Activated naive CD4-positive, alpha-beta T cell treated with anti-CD3 and anti-CD28 coated beads, Interleukin-2, amount 50 U/mL, for 24 hours (primary cell): ENCODE measurements around the gene CYLD.

Experiments
- H3K27ac Mint-ChIP-seq: one replicate; pipeline ENCODE4 v1.8.0; 2021; ENCODE audit warnings: mild to moderate bottlenecking, mixed read lengths
- H3K27me3 Mint-ChIP-seq: one replicate; pipeline ENCODE4 v1.8.0; 2021; ENCODE audit warnings: mixed read lengths
- H3K36me3 Mint-ChIP-seq: one replicate; pipeline ENCODE4 v1.8.0; 2021; ENCODE audit warnings: mixed read lengths
- H3K4me1 Mint-ChIP-seq: one replicate; pipeline ENCODE4 v1.8.0; 2021; ENCODE audit warnings: mixed read lengths
- H3K4me3 Mint-ChIP-seq: one replicate; pipeline ENCODE4 v1.8.0; 2021; ENCODE audit warnings: mild to moderate bottlenecking, mixed read lengths
- H3K9me3 Mint-ChIP-seq: one replicate; pipeline ENCODE4 v1.8.0; 2021; ENCODE audit warnings: mixed read lengths

The CYLD gene

GRCh38 chr16:50833929-50834328, 92.0 kb downstream of the CYLD start:
- Mint-ChIP-seq H3K27me3 (peaks cover 5% of the 10 kb centered on the region), H3K36me3 (no peaks in the 10 kb centered on the region), H3K4me3 (no peak overlapping the region), H3K9me3 (no peaks in the 10 kb centered on the region), H3K27ac (no peak overlapping the region), H3K4me1 (no peaks in the 10 kb centered on the region)

GRCh38 chr16:50834701-50835100, 92.8 kb downstream of the CYLD start:
- no peak overlapping the region for H3K4me3 Mint-ChIP-seq
- no peaks in the 10 kb centered on the region for H3K9me3 Mint-ChIP-seq
- H3K27me3 Mint-ChIP-seq, result peaks cover under 1% of the 10 kb centered on the region
- H3K27ac Mint-ChIP-seq, result no peak overlapping the region
- no peaks in the 10 kb centered on the region for H3K4me1 Mint-ChIP-seq
- H3K36me3 Mint-ChIP-seq, result no peaks in the 10 kb centered on the region

- Mint-ChIP-seq H3K9me3 (no peaks in the 10 kb centered on the region), H3K4me3 (no peak overlapping the region), H3K36me3 (no peaks in the 10 kb centered on the region), H3K27ac (no peak overlapping the region), H3K4me1 (peaks cover 3% of the 10 kb centered on the region), H3K27me3 (no peaks in the 10 kb centered on the region)
These were observed 93.6 kb downstream of the CYLD start for GRCh38 chr16:50835358-50836060.

- Mint-ChIP-seq H3K27me3 (no peaks in the 10 kb centered on the region), H3K4me1 (peaks cover 3% of the 10 kb centered on the region), H3K4me3 (no peak overlapping the region), H3K9me3 (no peaks in the 10 kb centered on the region), H3K27ac (no peak overlapping the region), H3K36me3 (no peaks in the 10 kb centered on the region)
These were observed 94.3 kb downstream of the CYLD start for GRCh38 chr16:50836121-50836621.

- H3K27ac Mint-ChIP-seq, result no peak overlapping the region
- no peaks in the 10 kb centered on the region for H3K36me3 Mint-ChIP-seq
- no peak overlapping the region for H3K4me3 Mint-ChIP-seq
- H3K27me3 Mint-ChIP-seq, result no peaks in the 10 kb centered on the region
- H3K4me1 Mint-ChIP-seq, result peaks cover 3% of the 10 kb centered on the region
- H3K9me3 Mint-ChIP-seq, result no peaks in the 10 kb centered on the region
These were observed 95.4 kb downstream of the CYLD start for GRCh38 chr16:50837324-50837723.

GRCh38 chr16:50838165-50838564, 96.3 kb downstream of the CYLD start:
- Mint-ChIP-seq H3K36me3 (no peaks in the 10 kb centered on the region), H3K27me3 (no peaks in the 10 kb centered on the region), H3K4me3 (no peak overlapping the region), H3K9me3 (no peaks in the 10 kb centered on the region), H3K27ac (no peak overlapping the region), H3K4me1 (peaks cover 3% of the 10 kb centered on the region)

- no peaks in the 10 kb centered on the region for H3K36me3 Mint-ChIP-seq
- peaks cover 3% of the 10 kb centered on the region for H3K4me1 Mint-ChIP-seq
- no peak overlapping the region for H3K27ac Mint-ChIP-seq
- H3K9me3 Mint-ChIP-seq, result no peaks in the 10 kb centered on the region
- no peak overlapping the region for H3K4me3 Mint-ChIP-seq
- no peaks in the 10 kb centered on the region for H3K27me3 Mint-ChIP-seq
These were observed 97.0 kb downstream of the CYLD start for GRCh38 chr16:50838885-50839284.

- Mint-ChIP-seq H3K27ac (no peak overlapping the region), H3K36me3 (no peaks in the 10 kb centered on the region), H3K4me3 (no peak overlapping the region), H3K27me3 (no peaks in the 10 kb centered on the region), H3K9me3 (no peaks in the 10 kb centered on the region), H3K4me1 (peaks cover 3% of the 10 kb centered on the region)
These were observed 97.5 kb downstream of the CYLD start for GRCh38 chr16:50839356-50839755.

GRCh38 chr16:50839920-50840729, 98.2 kb downstream of the CYLD start:
- Mint-ChIP-seq H3K4me3 (peak overlapping the region; percentile 64), H3K9me3 (no peaks in the 10 kb centered on the region)

GRCh38 chr16:50841081-50841886, 99.4 kb downstream of the CYLD start:
- no peaks in the 10 kb centered on the region for H3K36me3 Mint-ChIP-seq
- peak overlapping the region; percentile 78 for H3K4me3 Mint-ChIP-seq
- H3K27me3 Mint-ChIP-seq, result no peaks in the 10 kb centered on the region
- H3K9me3 Mint-ChIP-seq, result no peaks in the 10 kb centered on the region
- peaks cover 3% of the 10 kb centered on the region for H3K4me1 Mint-ChIP-seq
- H3K27ac Mint-ChIP-seq, result peak overlapping the region; percentile 24

More at GRCh38 chr16:50839920-50840729, 98.2 kb downstream of the CYLD start:
- H3K27ac Mint-ChIP-seq, result no peak overlapping the region
- no peaks in the 10 kb centered on the region for H3K36me3 Mint-ChIP-seq
- H3K27me3 Mint-ChIP-seq, result no peaks in the 10 kb centered on the region
- peaks cover 3% of the 10 kb centered on the region for H3K4me1 Mint-ChIP-seq

GRCh38 chr16:50842013-50842505, 100.2 kb downstream of the CYLD start:
- peak overlapping the region; percentile 78 for H3K4me3 Mint-ChIP-seq
- H3K36me3 Mint-ChIP-seq, result no peaks in the 10 kb centered on the region
- H3K9me3 Mint-ChIP-seq, result no peaks in the 10 kb centered on the region
- peaks cover 3% of the 10 kb centered on the region for H3K4me1 Mint-ChIP-seq
- no peaks in the 10 kb centered on the region for H3K27me3 Mint-ChIP-seq
- H3K27ac Mint-ChIP-seq, result peak overlapping the region; percentile 24

GRCh38 chr16:50842589-50842988, 100.7 kb downstream of the CYLD start:
- no peak overlapping the region for H3K27ac Mint-ChIP-seq
- H3K4me1 Mint-ChIP-seq, result peaks cover 3% of the 10 kb centered on the region
- H3K27me3 Mint-ChIP-seq, result no peaks in the 10 kb centered on the region
- no peaks in the 10 kb centered on the region for H3K36me3 Mint-ChIP-seq
- no peak overlapping the region for H3K4me3 Mint-ChIP-seq
- H3K9me3 Mint-ChIP-seq, result no peaks in the 10 kb centered on the region

GRCh38 chr16:50844840-50845239, 103.0 kb downstream of the CYLD start:
- H3K9me3 Mint-ChIP-seq, result no peaks in the 10 kb centered on the region
- no peak overlapping the region for H3K27ac Mint-ChIP-seq
- H3K4me3 Mint-ChIP-seq, result no peak overlapping the region
- no peaks in the 10 kb centered on the region for H3K36me3 Mint-ChIP-seq
- no peaks in the 10 kb centered on the region for H3K27me3 Mint-ChIP-seq
- peaks cover 3% of the 10 kb centered on the region for H3K4me1 Mint-ChIP-seq

- no peaks in the 10 kb centered on the region for H3K27me3 Mint-ChIP-seq
These were observed 103.4 kb downstream of the CYLD start for GRCh38 chr16:50845296-50845695.

GRCh38 chr16:50846511-50846910, 104.6 kb downstream of the CYLD start:
- Mint-ChIP-seq H3K9me3 (no peaks in the 10 kb centered on the region), H3K27me3 (no peaks in the 10 kb centered on the region), H3K4me3 (no peak overlapping the region), H3K36me3 (no peaks in the 10 kb centered on the region), H3K4me1 (no peaks in the 10 kb centered on the region), H3K27ac (no peak overlapping the region)

More at GRCh38 chr16:50845296-50845695, 103.4 kb downstream of the CYLD start:
- no peaks in the 10 kb centered on the region for H3K9me3 Mint-ChIP-seq
- peaks cover 2% of the 10 kb centered on the region for H3K4me1 Mint-ChIP-seq
- H3K4me3 Mint-ChIP-seq, result no peak overlapping the region
- H3K36me3 Mint-ChIP-seq, result no peaks in the 10 kb centered on the region
- H3K27ac Mint-ChIP-seq, result no peak overlapping the region
